Activated T-cell treated with anti-CD3 and anti-CD28 coated beads, Interleukin-2, amount 50 U/mL, for 4 hours (primary cell): ENCODE results near the gene MRPL43. TPM values are rescaled to one million over a fixed set of nuclear protein-coding genes. Genes with fewer than 3 reads are reported as not detected.
A peak's percentile ranks its signal among the peaks of the same experiment; 100 is the strongest.

Source experiments
- ATAC-seq, 2 donors: fragments of 200-7000 bp; cut with Tn5 transposase; one replicate each; pipeline ENCODE4 v1.10.0; 2021
- DNase-seq: peaks from one replicate; pipeline ENCODE4 v3.0.0-alpha.2; 2020
- H3K27me3 Mint-ChIP-seq: one replicate; pipeline ENCODE4 v1.8.0; 2021; ENCODE audit warnings: low read depth, mixed read lengths
- H3K36me3 Mint-ChIP-seq: one replicate; pipeline ENCODE4 v1.8.0; 2022; ENCODE audit warnings: mixed read lengths; ENCODE audit not compliant: insufficient read depth
- H3K4me1 Mint-ChIP-seq: one replicate; pipeline ENCODE4 v1.8.0; 2021; ENCODE audit warnings: low read depth, mixed read lengths
- H3K4me3 Mint-ChIP-seq: one replicate; pipeline ENCODE4 v1.8.0; 2021; ENCODE audit warnings: mild to moderate bottlenecking, moderate library complexity, mixed read lengths
- H3K9me3 Mint-ChIP-seq: one replicate; pipeline ENCODE4 v1.8.0; 2021; ENCODE audit warnings: mixed read lengths
- total RNA-seq, 3 donors: library from RNA; stranded (reverse); gene quantifications; one replicate each; pipeline ENCODE4 v1.2.1, GENCODE V29; 2021

Gene MRPL43
- total RNA-seq, 3 donors from 2014 or later: 68.8 to 76.3 (median 69.3) TPM

GRCh38 chr10:100988166-100988565 is 869 bp upstream of the MRPL43 start:
- peaks cover 29% of the 10 kb centered on the region for H3K36me3 Mint-ChIP-seq
- H3K4me3 Mint-ChIP-seq: peak overlapping the region; percentile 90
- no peak for ATAC-seq
- no peaks in the 10 kb centered on the region for H3K27me3 Mint-ChIP-seq
- peaks cover 37% of the 10 kb centered on the region for H3K4me1 Mint-ChIP-seq
- H3K9me3 Mint-ChIP-seq: no peaks in the 10 kb centered on the region
- DNase-seq: no peak

DNA sequence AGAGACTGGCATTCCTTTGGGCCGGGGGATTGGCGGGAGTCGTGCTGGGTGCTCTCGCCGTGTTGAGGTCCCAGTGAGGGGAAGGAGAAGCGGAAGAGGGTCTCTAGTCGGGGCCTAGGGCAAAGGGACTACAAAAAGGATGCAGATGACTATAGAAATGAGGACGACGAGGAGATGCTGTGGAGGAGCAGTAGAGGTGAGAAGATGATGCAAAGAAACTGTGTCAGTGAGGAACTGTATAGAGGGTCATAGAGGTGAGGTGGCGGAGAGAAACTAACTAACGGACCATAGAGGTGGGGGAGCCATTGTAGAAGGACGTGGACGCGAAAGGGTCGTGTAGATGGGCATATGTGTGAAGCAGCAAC is 370 bp upstream of the MRPL43 start:
- peaks cover 28% of the 10 kb centered on the region for H3K36me3 Mint-ChIP-seq
- ATAC-seq (peak; percentile 12 to 28), DNase-seq (no peak)
- H3K4me1 Mint-ChIP-seq: peaks cover 37% of the 10 kb centered on the region
- H3K27me3 Mint-ChIP-seq: no peaks in the 10 kb centered on the region
- no peaks in the 10 kb centered on the region for H3K9me3 Mint-ChIP-seq
- H3K4me3 Mint-ChIP-seq: peak overlapping the region; percentile 90

DNA sequence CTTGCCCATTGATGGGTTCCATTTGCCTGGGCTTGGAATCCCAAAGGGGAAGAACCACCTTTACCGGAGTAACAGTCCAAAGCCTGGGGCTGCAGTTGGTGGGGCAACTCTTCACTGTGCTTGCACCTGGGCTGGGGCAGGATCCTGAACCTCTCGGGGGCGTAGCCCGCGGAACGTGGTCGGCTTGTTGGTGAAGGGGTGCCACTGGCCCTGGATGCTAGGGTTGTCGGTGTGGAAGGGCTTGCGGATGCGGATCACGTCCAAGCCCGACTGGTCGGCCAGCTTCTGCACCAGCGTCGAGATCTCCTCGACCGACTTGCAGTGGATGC is 710 bp downstream of the MRPL43 start:
- Mint-ChIP-seq H3K4me1 (peaks cover 37% of the 10 kb centered on the region), H3K27me3 (no peaks in the 10 kb centered on the region), H3K36me3 (peaks cover 30% of the 10 kb centered on the region), H3K4me3 (peak overlapping the region; percentile 90), H3K9me3 (no peaks in the 10 kb centered on the region)
- ATAC-seq (no peak), DNase-seq (no peak)

GRCh38 chr10:100985336-100985735 is 2.0 kb downstream of the MRPL43 start:
- Mint-ChIP-seq H3K9me3 (no peaks in the 10 kb centered on the region), H3K4me1 (peaks cover 31% of the 10 kb centered on the region), H3K4me3 (peak overlapping the region; percentile 90), H3K36me3 (peaks cover 25% of the 10 kb centered on the region), H3K27me3 (no peaks in the 10 kb centered on the region)
- ATAC-seq (no peak), DNase-seq (no peak)

GRCh38 chr10:100984672-100985177 is 2.6 kb downstream of the MRPL43 start:
- ATAC-seq (no peak), DNase-seq (no peak)
- Mint-ChIP-seq H3K4me3 (no peak overlapping the region), H3K4me1 (peaks cover 30% of the 10 kb centered on the region), H3K36me3 (peaks cover 25% of the 10 kb centered on the region), H3K27me3 (no peaks in the 10 kb centered on the region), H3K9me3 (no peaks in the 10 kb centered on the region)

GRCh38 chr10:100983868-100984671 is 3.2 kb downstream of the MRPL43 start:
- no peaks in the 10 kb centered on the region for H3K9me3 Mint-ChIP-seq
- DNase-seq (no peak), ATAC-seq (no peak)
- H3K27me3 Mint-ChIP-seq: no peaks in the 10 kb centered on the region
- no peak overlapping the region for H3K4me3 Mint-ChIP-seq
- H3K4me1 Mint-ChIP-seq: peaks cover 23% of the 10 kb centered on the region
- peaks cover 19% of the 10 kb centered on the region for H3K36me3 Mint-ChIP-seq

DNA sequence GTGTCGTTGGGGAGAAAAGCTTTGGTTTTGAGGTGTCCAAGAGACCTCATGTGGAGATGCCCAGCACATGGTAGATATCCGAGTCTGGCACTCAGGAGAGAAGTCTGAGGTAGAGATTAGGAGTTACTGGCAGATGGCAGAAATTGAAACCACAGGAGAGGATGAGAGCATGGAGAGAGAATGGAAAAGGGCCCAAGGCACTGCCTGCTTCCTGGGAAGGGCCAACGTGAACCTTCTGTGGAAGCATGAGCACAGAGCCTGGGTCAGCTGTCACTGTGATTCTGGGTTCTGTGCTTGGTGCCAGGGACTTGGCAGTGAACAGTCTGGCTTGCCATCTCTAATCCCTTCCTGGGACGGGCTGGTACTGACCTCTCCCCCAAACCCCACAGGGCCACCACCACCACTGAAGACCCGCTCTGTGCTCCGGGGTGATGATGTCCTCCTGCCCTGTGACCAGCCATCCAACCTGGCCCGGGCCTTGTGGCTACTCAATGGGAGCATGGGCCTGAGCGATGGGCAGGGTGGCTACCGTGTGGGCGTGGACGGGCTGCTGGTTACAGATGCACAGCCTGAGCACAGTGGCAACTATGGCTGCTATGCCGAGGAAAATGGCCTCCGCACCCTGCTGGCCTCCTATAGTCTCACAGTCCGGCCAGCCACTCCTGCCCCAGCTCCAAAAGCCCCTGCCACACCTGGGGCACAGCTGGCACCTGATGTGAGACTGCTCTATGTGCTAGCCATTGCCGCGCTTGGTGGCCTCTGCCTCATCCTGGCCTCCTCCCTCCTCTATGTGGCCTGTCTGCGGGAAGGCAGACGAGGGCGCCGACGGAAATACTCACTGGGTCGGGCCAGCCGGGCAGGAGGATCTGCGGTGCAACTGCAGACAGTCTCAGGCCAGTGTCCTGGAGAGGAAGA is 4.1 kb downstream of the MRPL43 start:
- no peak overlapping the region for H3K4me3 Mint-ChIP-seq
- peaks cover 19% of the 10 kb centered on the region for H3K36me3 Mint-ChIP-seq
- H3K9me3 Mint-ChIP-seq: no peaks in the 10 kb centered on the region
- no peaks in the 10 kb centered on the region for H3K27me3 Mint-ChIP-seq
- H3K4me1 Mint-ChIP-seq: peaks cover 21% of the 10 kb centered on the region
- ATAC-seq (no peak), DNase-seq (no peak)

GRCh38 chr10:100981178-100981772 is 6.0 kb downstream of the MRPL43 start:
- no peaks in the 10 kb centered on the region for H3K27me3 Mint-ChIP-seq

GRCh38 chr10:100980711-100981110 is 6.6 kb downstream of the MRPL43 start:
- peaks cover 3% of the 10 kb centered on the region for H3K4me1 Mint-ChIP-seq
- ATAC-seq: no peak
- peaks cover 15% of the 10 kb centered on the region for H3K36me3 Mint-ChIP-seq
- no peaks in the 10 kb centered on the region for H3K9me3 Mint-ChIP-seq
- H3K27me3 Mint-ChIP-seq: no peaks in the 10 kb centered on the region
- DNase-seq: no peak
- H3K4me3 Mint-ChIP-seq: no peak overlapping the region

More at GRCh38 chr10:100981178-100981772, 6.0 kb downstream of the MRPL43 start:
- H3K36me3 Mint-ChIP-seq: peaks cover 15% of the 10 kb centered on the region
- H3K4me1 Mint-ChIP-seq: peaks cover 9% of the 10 kb centered on the region
- ATAC-seq: no peak
- H3K4me3 Mint-ChIP-seq: no peak overlapping the region
- no peak for DNase-seq
- no peaks in the 10 kb centered on the region for H3K9me3 Mint-ChIP-seq

DNA sequence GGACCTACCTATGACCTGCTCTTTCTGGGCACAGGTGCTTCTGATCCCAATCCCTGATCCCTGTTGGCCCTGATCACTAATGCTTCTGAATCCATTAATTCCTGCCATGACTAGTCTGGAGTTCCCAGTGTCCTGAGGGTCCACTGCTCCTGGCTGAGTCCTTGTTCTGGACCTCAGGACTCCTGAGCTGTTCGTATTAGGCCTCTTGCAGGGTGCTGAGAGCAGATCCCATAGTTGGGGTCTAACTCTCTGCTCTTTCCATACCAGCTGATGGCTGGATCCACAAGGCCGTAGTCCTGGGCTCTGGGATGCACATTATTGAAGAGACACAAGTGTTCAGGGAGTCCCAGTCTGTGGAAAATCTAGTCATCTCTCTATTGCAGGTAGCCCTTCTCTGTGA is 7.0 kb downstream of the MRPL43 start:
- Mint-ChIP-seq H3K4me1 (no peaks in the 10 kb centered on the region), H3K36me3 (peaks cover 15% of the 10 kb centered on the region), H3K4me3 (no peak overlapping the region), H3K9me3 (no peaks in the 10 kb centered on the region), H3K27me3 (no peaks in the 10 kb centered on the region)
- no peak for ATAC-seq
- DNase-seq: no peak

DNA sequence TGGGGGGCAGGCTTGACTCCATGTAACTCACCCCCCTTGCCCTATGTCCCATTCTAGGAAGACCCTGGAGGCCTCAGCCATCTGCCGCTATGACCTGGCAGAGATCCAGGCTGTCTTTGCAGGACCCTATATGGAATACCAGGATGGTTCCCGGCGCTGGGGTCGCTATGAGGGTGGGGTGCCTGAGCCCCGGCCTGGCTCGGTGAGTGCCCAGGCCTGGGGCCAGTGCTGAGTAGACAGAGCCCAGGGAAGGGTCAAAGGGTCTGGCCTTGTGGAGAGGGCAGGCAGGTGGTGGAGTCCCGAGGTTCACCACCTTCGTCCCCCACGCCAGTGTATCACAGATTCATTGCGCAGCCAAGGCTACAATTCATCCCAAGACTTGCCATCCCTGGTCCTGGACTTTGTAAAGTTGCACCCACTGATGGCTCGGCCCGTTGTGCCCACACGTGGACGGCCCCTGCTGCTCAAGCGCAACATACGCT is 7.5 kb downstream of the MRPL43 start:
- Mint-ChIP-seq H3K9me3 (no peaks in the 10 kb centered on the region), H3K36me3 (peaks cover 15% of the 10 kb centered on the region), H3K27me3 (no peaks in the 10 kb centered on the region), H3K4me3 (no peak overlapping the region), H3K4me1 (no peaks in the 10 kb centered on the region)
- DNase-seq (no peak), ATAC-seq (no peak)

GRCh38 chr10:100978901-100979195 is 8.4 kb downstream of the MRPL43 start:
- H3K4me1 Mint-ChIP-seq: no peaks in the 10 kb centered on the region
- H3K27me3 Mint-ChIP-seq: no peaks in the 10 kb centered on the region
- H3K4me3 Mint-ChIP-seq: no peak overlapping the region
- ATAC-seq: no peak
- peaks cover 12% of the 10 kb centered on the region for H3K36me3 Mint-ChIP-seq
- no peak for DNase-seq
- H3K9me3 Mint-ChIP-seq: no peaks in the 10 kb centered on the region

DNA sequence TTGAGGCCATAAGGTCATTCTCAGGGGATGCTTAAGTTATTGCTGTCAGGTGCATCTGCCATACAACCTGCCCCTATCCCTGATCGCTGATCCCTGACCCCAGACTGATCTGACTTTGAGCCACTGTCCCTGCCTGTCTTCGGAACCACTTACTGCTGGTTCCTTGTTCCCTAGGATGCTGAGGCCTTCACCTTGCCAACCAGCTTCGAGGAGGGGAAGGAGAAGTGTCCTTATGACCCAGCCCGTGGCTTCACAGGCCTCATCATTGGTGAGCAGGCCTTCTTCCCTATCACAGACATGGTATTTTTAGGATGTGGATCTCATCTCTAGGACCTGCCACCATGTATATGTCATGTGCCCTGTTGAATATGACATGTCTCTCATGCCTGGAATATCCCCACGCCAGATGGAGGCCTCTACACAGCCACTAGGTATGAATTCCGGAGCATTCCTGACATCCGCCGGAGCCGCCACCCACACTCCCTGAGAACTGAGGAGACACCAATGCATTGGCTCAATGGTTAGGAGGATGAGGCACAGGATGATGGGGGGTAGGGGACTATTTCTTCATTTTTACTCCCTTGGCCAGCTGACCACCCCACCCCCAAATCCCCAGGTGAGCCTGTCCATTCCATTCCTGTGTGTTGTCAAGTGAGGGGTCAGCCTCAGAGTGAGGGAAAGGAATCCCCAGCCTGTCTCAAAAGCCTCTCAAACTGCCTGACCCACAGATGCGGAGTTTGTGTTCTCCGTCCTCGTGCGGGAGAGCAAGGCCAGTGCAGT is 9.0 kb downstream of the MRPL43 start:
- no peaks in the 10 kb centered on the region for H3K9me3 Mint-ChIP-seq

GRCh38 chr10:100977436-100977835 is 9.9 kb downstream of the MRPL43 start:
- ATAC-seq: no peak
- H3K9me3 Mint-ChIP-seq: no peaks in the 10 kb centered on the region
- DNase-seq: no peak
- H3K27me3 Mint-ChIP-seq: no peaks in the 10 kb centered on the region
- H3K4me1 Mint-ChIP-seq: no peaks in the 10 kb centered on the region
- H3K36me3 Mint-ChIP-seq: peaks cover 10% of the 10 kb centered on the region
- H3K4me3 Mint-ChIP-seq: no peak overlapping the region

More for the DNA sequence above, 9.0 kb downstream of the MRPL43 start:
- DNase-seq: no peak
- Mint-ChIP-seq H3K36me3 (peaks cover 12% of the 10 kb centered on the region), H3K4me1 (no peaks in the 10 kb centered on the region), H3K27me3 (no peaks in the 10 kb centered on the region), H3K4me3 (no peak overlapping the region)
- ATAC-seq: no peak
